KMS-11 (cell line): ENCODE data around the gene GRID1.

Source experiments
- H2AFZ ChIP-seq: fragments of 200-600 bp; sonication (generic); 2 replicates; pipeline ENCODE4 v1.6.1; 2016; ENCODE audit warnings: antibody characterized with exemption, mixed run types, low read depth
- H3K27ac ChIP-seq: fragments of 200-600 bp; sonication (generic); 2 replicates; pipeline ENCODE4 v1.6.1; 2016; ENCODE audit warnings: mild to moderate bottlenecking, mixed run types
- H3K27me3 ChIP-seq: fragments of 200-600 bp; sonication (generic); 2 replicates; pipeline ENCODE4 v1.6.1; 2017; ENCODE audit warnings: mild to moderate bottlenecking, low read depth, mixed run types, moderate library complexity; ENCODE audit not compliant: insufficient read depth
- H3K36me3 ChIP-seq: fragments of 200-600 bp; sonication (generic); 2 replicates; pipeline ENCODE4 v1.6.1; 2017; ENCODE audit warnings: mild to moderate bottlenecking, mixed run types; ENCODE audit not compliant: insufficient read depth
- H3K4me1 ChIP-seq: fragments of 200-600 bp; sonication (generic); 2 replicates; pipeline ENCODE4 v1.6.1; 2016; ENCODE audit warnings: mild to moderate bottlenecking, low read depth, mixed run types; ENCODE audit not compliant: poor library complexity, severe bottlenecking
- H3K4me2 ChIP-seq: fragments of 200-600 bp; sonication (generic); 2 replicates; pipeline ENCODE4 v1.7.0; 2016; ENCODE audit warnings: mild to moderate bottlenecking, mixed run types
- H3K4me3 ChIP-seq: fragments of 200-600 bp; sonication (generic); IDR thresholded peaks from 2 replicates; pipeline ENCODE4 v1.6.1; 2017; ENCODE audit warnings: low read depth, low read length, mixed read lengths; ENCODE audit not compliant: insufficient read depth
- H3K79me2 ChIP-seq: fragments of 200-600 bp; sonication (generic); 2 replicates; pipeline ENCODE4 v1.6.1; 2016; ENCODE audit warnings: low read depth, mixed run types; ENCODE audit not compliant: insufficient read depth
- H3K9ac ChIP-seq: fragments of 200-600 bp; sonication (generic); 2 replicates; pipeline ENCODE4 v1.6.1; 2016; ENCODE audit warnings: mild to moderate bottlenecking, mixed run types
- H4K20me1 ChIP-seq: fragments of 200-600 bp; sonication (generic); 2 replicates; pipeline ENCODE4 v1.6.1; 2016; ENCODE audit warnings: mild to moderate bottlenecking, mixed run types; ENCODE audit not compliant: insufficient read depth
- TF ChIP-seq, protein P1 (sequence below): fragments of 200-600 bp; sonication (generic); conservative IDR thresholded peaks from 2 replicates; pipeline ENCODE4 v1.6.1; 2017; ENCODE audit warnings: low read depth, mild to moderate bottlenecking, antibody characterized with exemption, low read length, moderate library complexity, mixed read lengths

Gene GRID1

DNA sequence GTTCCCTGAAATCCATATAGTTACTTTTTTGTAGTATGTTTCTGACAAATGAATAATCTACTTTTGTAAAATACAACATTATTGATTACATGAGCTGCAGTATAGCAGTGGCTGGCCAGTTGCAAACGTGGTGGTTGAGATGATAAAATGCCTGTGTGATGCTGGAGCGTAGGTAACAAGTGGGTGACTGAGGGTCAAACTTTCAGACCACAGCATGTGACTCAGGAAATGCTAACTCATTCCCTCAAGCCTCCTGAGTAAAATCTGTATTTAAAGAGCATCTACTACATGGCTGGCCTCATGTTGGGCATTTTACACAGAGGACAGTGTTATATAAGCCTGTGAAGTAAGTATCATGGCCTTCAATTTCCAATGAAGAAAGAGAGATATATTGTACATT, 585.2 kb downstream of the GRID1 start:
- H3K4me3 ChIP-seq, result no peak overlapping the region
- H3K79me2 ChIP-seq, result no peaks in the 10 kb centered on the region
- no peaks in the 10 kb centered on the region for H3K27me3 ChIP-seq
- no peaks in the 10 kb centered on the region for H4K20me1 ChIP-seq
- H3K36me3 ChIP-seq, result no peaks in the 10 kb centered on the region
- TF ChIP-seq, protein P1, sequence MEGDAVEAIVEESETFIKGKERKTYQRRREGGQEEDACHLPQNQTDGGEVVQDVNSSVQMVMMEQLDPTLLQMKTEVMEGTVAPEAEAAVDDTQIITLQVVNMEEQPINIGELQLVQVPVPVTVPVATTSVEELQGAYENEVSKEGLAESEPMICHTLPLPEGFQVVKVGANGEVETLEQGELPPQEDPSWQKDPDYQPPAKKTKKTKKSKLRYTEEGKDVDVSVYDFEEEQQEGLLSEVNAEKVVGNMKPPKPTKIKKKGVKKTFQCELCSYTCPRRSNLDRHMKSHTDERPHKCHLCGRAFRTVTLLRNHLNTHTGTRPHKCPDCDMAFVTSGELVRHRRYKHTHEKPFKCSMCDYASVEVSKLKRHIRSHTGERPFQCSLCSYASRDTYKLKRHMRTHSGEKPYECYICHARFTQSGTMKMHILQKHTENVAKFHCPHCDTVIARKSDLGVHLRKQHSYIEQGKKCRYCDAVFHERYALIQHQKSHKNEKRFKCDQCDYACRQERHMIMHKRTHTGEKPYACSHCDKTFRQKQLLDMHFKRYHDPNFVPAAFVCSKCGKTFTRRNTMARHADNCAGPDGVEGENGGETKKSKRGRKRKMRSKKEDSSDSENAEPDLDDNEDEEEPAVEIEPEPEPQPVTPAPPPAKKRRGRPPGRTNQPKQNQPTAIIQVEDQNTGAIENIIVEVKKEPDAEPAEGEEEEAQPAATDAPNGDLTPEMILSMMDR, result no peak
- no peak overlapping the region for H2AFZ ChIP-seq
- no peaks in the 10 kb centered on the region for H3K4me1 ChIP-seq
- no peak overlapping the region for H3K9ac ChIP-seq
- H3K4me2 ChIP-seq, result no peak overlapping the region
- H3K27ac ChIP-seq, result no peak overlapping the region

DNA sequence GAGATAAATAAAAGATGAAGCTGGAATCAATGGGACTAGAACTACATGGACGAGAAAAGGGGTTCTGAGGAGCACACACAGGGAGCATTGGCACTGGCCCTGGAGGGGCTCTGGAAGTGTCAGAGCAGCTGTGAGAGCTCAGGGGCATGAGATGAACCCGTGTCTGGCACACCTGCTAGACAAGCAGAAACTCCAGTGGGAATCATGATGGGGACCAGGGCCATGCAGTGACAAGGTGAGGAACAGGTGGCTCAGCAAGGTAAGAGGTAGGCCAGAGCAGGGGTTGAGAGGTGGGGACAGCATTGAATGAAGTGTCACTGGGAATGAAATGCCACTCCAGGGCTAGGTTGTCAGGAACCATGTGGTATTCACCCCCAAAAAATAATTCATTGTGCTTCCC, 588.5 kb downstream of the GRID1 start:
- Histone ChIP-seq H3K9ac (no peak overlapping the region), H3K27ac (no peak overlapping the region), H3K4me3 (no peak overlapping the region), H3K4me1 (no peaks in the 10 kb centered on the region), H3K36me3 (no peaks in the 10 kb centered on the region), H2AFZ (no peak overlapping the region), H3K79me2 (no peaks in the 10 kb centered on the region), H3K4me2 (no peak overlapping the region), H3K27me3 (no peaks in the 10 kb centered on the region), H4K20me1 (no peaks in the 10 kb centered on the region)
- TF ChIP-seq, protein P1, result no peak

DNA sequence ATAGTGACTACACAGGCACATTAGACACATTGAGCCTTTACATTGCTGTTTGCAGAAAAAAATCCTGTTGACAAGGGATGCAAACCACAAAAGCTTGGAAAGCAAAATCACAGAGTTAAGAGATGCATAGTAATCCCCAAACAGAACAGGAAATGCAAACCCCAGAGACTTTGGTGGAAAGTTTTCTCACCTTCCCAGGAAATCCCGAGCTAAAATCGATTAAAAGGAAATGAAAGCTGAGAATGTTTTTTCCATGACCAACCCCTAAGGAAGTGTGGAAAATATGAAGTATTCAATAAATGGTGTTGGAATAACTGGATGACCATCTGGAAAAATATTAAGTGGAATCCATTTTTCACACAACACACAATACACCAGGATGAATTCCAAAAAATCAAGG, 598.7 kb downstream of the GRID1 start:
- no peaks in the 10 kb centered on the region for H3K27me3 ChIP-seq

DNA sequence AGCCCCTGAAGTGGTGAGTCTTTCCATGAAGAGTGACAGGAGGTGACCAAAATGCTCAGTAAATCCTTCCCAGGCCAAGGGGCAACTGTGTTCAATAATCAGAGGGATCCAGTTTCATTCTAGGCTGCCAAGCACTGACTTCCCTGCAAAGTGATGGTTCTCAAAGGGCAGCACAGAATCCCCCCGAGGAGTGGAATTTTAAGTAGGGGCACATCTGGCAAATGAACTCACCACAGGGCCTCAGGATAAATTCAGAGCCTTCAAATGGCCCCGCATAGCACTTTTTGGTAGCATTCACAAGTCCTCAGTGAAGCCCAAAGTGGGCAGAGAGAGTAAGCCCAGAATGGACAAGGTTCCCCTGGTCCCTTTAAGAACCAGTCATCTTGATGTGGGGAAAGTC, 602.5 kb downstream of the GRID1 start:
- no peak overlapping the region for H3K4me3 ChIP-seq
- no peak overlapping the region for H3K4me2 ChIP-seq
- no peaks in the 10 kb centered on the region for H3K36me3 ChIP-seq
- no peak overlapping the region for H2AFZ ChIP-seq
- H4K20me1 ChIP-seq, result no peaks in the 10 kb centered on the region
- no peaks in the 10 kb centered on the region for H3K79me2 ChIP-seq
- no peak overlapping the region for H3K27ac ChIP-seq
- H3K4me1 ChIP-seq, result no peaks in the 10 kb centered on the region
- TF ChIP-seq, protein P1, result no peak
- no peak overlapping the region for H3K9ac ChIP-seq
- no peaks in the 10 kb centered on the region for H3K27me3 ChIP-seq

More for the DNA sequence above, 598.7 kb downstream of the GRID1 start:
- H4K20me1 ChIP-seq, result no peaks in the 10 kb centered on the region
- TF ChIP-seq, protein P1, result no peak
- no peaks in the 10 kb centered on the region for H3K4me1 ChIP-seq
- no peak overlapping the region for H3K4me2 ChIP-seq
- H3K4me3 ChIP-seq, result no peak overlapping the region
- H3K27ac ChIP-seq, result no peak overlapping the region
- H3K79me2 ChIP-seq, result no peaks in the 10 kb centered on the region
- H3K9ac ChIP-seq, result no peak overlapping the region
- H2AFZ ChIP-seq, result no peak overlapping the region
- no peaks in the 10 kb centered on the region for H3K36me3 ChIP-seq

DNA sequence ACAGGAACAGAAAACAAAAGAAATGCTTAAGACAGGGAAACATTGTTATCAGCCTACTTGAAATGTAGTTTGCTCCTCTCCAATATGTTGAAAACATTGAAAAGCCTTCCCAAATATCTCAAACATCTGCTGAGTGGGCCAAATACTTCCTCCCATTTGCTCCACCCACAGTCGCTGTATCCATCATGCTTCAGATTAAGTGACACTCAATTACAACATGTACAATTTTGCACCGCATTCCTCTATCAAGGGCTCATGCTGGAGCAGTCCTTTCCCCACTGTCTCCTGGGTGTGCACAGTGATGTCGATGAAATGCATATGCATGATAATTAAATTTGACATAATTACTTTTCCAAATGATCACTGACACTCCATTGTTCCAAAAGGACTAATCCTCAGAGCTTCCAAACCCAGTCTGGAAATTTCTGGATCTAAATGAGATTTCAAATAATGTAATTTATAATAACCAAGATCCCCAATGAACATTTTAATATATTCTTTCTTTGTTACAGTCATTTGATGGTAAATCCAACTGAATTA, 604.6 kb downstream of the GRID1 start:
- TF ChIP-seq, protein P1, result no peak
- Histone ChIP-seq H3K4me3 (no peak overlapping the region), H2AFZ (no peak overlapping the region), H3K4me2 (no peak overlapping the region), H3K79me2 (no peaks in the 10 kb centered on the region), H3K36me3 (no peaks in the 10 kb centered on the region), H3K27ac (no peak overlapping the region), H3K9ac (no peak overlapping the region), H4K20me1 (no peaks in the 10 kb centered on the region), H3K4me1 (no peaks in the 10 kb centered on the region), H3K27me3 (no peaks in the 10 kb centered on the region)
